GM21528 (cell line): ENCODE data around the gene TMEM250.

Experiments
- ATAC-seq: cut with Tn5 transposase; IDR thresholded peaks from one replicate; pipeline ENCODE4 v1.9.1; 2021; ENCODE audit warnings: mild to moderate bottlenecking, moderate library complexity; ENCODE audit not compliant: unreplicated experiment, low FRiP score

The TMEM250 gene

DNA sequence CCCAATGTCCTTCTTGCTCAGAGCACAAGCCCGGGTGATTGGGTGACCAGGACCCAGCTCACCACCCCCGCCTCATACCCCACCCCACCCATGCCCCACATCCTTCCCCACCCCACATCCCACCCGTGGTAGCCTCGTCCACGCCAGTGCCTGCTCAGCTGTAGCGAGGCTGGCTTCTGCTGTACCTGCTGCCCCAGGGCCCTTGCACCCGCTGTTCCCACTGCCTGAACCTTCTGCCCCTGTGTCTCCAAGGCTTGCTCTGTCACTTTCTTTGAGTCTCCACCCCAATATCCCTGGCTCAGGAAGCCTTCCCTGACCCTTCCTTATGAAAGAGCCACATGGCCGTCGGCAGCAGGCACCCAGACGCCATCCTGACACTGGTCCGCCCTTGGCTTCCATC is 20.5 kb downstream of the TMEM250 start:
- no peak for ATAC-seq

DNA sequence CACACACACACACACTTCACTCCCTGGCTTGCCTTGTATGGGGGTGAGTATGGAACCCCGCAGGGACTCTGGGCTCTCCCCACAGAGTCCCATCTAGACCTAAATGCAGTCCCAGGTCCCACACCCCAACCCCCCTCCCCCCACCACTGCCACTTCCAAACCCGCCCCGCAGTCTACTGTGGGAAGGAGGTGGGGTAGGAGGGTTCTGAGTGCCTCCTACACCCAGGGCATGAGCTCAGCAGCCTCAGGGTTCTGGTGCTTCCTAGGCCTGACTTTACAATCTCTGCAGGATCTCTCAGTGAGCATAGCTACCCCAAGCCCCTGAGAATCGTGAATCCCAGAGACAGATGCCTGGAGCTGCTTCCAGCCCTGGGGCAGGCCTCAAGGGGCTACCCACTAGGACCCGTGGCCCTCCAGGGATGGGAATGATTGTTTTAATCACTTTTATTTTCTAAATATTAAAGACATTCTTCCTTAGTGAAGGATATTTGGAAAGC is 22.1 kb downstream of the TMEM250 start:
- ATAC-seq, result no peak

DNA sequence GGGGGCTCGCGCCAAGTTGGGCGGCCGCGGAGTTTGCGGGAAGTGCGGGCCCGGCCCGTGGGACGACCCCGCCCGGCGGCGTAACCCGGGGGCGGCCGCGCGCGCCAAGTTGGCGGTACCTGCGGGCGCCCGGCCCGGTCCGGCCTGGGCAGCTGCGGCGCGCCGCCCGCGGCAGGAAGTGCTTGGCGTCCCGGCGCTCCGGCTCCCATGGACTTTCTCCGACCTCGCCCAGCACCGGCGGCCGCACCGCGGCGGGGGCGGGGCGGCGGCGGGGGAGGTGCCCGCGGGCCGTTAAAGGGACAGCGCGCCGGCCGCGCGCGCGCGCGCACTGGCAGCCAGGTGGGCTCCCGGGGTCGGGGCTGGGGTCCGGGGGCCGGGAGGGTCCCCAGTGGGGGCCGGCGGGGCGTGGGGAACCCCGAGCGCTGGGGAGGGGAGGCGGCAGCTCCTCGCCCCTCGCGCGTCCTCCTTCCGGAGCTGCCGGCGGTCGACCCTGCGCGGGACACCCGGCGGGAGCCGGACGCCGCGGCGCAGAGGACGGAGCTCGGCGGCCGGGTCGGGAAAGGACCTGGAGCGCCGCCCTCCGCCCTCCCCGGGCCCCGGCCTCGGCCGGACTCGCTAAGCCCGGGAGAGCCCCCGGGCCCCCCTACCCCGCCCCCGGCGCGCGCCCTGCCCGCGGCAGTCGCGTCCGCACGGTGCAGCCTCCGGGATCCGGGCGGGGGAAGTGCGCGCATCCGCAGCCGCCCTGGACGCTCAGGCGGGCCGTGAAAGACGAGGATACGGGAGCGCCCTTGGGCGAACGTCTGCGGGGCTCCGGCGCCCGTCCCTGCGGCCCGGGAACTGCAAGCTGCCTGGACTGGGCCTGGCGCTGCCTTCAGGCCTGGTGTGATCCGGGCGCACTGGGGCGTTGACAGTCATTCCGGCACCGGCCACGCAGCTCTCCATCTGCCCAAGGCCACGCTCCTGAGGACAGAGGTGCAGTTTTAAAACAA is 23.3 kb downstream of the TMEM250 start, which contains the start of gene NACC2:
NACC2 (minus strand) TSS at position 220 of the 989 bp plus-strand sequence. CDS start 44,768 bp downstream, outside the sequence.
- ATAC-seq, result no peak

DNA sequence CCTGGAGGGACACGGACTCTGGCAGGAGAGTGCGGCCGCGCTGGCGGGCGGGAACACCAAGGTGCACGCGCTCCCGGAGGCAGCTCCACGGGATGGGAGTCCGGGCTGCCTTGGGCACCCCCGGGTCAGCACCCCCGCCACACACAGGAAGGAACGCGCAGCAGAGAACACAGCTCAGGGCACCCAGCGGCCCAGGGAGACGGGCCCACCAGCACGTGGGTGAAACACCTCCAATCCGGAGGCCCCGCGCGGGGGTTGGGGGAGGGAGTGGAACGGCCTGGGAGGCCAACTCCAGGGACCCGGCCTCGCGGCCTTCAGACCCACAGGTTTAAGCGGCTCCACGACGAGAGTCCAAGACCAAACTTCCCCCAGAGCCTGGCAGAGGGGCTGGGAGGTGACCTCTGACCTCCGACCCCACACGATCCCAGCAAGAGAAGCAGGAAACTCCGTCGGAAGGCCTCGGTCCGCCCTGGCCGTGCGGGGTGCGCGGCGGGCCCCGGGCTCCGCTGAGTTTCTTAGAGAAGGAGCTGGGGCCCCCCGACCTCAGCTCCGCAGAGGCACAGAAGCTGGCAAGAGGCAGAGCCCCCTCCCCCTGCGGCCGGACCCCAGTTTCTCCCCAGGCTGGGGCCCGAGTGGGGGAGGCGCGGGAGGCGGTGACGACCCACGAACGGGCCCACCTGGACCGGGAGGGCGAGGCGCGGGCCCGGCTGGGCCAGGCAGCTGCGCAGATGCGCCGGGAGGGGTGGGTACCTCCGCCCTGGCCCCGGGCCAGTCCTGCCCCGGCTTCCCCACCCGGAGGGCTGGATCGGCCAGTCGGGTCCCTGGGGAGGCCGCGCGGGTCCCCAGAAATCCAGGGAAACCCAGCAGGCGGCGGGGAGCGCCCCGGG is 24.4 kb downstream of the TMEM250 start:
- ATAC-seq, result no peak

DNA sequence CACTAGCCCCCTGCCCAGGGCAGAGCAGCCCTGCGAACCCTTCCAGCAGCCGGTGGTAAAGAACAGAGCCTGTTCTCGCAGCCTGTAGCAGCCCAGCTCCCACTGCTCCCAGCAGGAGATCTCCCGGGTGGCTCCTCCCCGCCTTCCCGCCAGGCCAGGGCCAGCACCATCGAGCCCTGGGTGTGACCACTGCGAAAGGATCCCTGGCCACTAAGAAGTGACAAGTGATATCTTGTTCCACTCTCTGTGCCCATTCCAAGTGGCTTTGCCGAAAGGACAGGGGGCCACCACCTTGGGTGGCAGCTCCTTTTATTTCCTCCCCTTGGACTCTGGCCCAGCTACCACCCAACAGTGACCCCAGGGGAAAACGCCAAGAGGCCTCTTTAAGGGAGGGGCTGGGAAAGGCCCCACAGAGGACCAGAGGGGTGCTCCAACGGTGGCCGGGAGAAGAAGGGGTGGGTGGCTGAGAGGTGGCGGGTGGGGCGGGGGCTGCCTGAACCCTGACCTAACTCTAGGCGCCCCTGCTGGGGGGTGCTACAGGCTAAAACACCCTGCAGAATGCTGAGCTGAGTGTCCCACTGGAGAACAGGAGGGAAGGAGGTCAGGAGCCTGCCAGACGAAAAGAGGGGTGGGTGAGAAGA is 25.2 kb downstream of the TMEM250 start:
- no peak for ATAC-seq

DNA sequence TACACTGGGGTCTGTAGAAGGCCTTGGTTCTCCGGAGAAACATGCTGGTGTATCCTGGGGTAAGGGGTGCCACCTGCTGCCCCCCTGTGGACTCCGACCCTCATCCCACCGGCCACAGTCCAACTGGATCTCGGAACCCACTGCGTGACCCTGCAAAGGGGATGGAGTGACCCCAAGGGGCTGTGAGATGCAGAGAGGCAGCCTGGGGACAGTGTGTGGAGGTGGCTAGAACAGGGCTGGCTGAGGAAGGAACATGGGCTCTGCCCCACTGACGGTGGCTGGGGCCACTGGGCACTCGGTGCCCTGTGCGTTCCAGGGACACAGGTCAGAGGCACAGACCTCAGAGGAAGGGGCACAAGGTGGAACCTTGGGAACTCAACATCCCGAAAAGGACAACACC is 25.9 kb downstream of the TMEM250 start:
- no peak for ATAC-seq

DNA sequence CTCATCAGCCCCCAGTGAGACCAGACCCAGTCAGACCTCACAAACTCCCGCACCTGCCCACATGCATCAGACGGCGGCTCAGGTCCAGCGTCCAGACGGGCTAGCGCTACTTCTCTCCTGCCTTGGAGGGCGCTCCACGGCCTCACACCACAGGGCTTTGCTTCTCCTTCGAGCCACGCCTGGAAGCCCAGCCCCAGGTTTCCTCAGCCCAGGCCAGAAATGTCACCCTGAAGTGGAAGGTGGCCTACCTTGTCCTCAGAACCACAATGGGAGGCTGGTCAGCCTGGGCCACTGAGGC is 26.4 kb downstream of the TMEM250 start:
- no peak for ATAC-seq

DNA sequence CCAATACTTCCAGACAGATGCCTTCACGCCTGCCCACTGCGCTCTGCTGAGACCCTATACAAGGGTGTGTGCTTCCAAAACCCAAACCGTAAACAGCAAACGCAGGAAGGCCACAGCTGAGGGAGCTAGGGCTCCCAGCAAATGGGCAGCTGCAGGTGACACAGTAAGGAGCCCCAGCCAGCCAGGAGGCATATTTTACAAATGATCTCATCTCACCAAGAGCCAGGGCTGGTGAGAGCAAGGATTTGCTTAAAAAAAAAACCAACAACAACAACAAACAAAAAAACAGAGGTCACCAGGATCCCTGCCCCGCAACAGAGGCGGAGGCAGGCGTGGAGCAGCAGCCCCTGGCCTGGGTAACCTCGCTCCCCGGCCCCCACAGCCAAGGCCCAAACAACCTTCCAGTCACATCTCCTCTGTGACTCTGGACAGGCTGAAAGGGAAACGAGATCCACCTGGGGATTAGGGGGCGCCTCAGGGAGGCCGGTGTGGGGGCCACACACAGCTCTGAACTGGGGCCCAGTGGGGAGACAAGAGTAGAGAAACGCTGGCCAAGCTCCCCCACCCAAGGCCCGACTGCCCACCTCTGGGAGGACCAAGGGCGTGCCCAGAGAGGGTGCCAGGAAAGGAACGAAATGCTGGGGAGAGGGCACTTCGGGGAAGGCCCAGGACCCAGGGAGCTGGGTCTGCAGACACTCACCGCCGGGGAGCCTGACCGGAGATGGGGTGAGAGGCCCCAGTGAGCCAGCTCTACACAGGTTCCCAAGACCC is 26.9 kb downstream of the TMEM250 start:
- ATAC-seq, result no peak

DNA sequence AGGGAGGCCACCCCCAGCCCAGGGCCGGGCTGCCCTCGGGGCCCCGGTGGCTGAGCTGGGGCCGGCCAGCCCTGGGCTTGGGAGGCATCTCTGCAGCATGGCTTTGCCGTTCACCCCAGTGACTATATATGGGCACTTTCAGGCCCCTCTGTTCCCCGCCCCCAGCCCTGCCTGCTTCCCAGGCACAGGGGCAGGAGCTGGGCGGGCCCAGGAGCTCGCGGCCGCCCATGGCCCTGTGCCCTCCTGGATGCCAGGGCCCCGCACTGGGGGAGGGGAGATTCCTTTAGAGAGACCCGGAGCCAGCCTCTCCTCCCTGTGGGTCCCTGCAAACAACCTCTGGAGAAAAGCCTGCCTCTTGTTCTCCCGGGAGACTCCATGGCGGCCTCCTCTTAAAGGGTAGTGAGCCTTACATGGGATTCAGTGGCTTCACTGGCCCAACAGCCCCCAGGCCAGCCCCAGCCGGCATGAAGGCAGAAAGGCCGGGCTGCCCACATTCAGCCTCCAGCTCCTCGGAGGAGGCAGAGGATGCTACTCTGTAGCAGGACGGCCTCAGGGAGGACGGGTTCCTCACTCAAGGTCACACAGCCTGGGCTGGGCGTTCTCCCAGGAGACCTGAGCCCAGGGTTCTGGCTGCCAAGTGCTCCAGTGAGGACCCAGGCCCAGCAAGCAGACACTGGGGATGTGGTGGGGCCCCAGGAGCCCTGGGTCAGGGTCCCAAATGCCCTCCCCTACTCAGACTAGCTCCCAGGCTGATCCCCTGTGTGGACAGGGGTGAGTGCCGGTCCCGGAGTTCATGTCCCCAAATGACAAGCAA is 27.7 kb downstream of the TMEM250 start:
- no peak for ATAC-seq

DNA sequence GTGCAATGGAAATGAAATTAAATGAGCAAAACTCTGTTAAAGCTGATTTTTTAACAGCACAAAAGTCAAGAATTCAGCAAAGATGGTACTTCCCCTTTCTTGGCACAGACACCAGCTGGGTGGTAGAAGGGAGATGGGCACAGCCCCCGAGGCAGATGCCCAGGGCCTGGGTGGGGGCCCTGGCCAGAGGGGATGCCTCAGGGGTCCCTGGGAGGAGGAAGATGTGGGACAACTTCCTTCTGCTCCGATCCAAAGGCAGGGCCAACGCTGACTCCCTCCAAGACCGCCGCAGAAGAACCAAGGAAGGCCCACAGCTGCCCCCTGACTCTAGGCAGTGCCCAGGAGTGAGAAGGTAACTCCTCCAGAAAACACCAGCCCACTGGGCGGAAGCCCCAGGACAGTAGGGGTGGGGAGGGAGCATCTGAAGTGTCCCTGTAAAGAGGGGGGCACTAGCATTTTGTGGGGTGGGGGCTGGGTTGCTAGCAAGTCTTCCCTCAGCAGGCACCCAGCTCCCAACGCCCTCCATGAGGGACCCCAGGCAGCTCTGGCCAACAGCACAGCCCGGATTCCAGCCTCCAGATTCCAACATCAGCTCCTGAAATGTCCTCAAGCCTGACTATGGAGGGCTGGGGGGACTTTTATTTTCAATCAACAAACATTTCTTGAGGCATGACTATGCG is 28.5 kb downstream of the TMEM250 start:
- no peak for ATAC-seq

DNA sequence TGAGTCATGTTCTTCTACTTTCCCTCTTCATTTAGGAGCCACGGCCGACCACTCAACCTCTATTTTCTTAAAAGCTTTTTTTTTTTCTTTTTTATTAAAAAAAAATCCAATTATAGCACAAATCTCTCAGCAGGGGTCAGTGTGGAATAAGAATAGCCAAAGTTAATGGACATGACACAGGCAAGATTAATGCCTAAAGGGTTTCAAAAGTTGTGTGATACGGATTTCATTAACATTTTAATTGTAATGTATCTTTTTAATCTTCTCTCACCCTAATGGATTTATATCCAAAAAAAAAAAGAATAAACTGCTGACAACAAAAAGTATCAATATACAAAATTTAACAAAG is 29.0 kb downstream of the TMEM250 start:
- ATAC-seq, result no peak

DNA sequence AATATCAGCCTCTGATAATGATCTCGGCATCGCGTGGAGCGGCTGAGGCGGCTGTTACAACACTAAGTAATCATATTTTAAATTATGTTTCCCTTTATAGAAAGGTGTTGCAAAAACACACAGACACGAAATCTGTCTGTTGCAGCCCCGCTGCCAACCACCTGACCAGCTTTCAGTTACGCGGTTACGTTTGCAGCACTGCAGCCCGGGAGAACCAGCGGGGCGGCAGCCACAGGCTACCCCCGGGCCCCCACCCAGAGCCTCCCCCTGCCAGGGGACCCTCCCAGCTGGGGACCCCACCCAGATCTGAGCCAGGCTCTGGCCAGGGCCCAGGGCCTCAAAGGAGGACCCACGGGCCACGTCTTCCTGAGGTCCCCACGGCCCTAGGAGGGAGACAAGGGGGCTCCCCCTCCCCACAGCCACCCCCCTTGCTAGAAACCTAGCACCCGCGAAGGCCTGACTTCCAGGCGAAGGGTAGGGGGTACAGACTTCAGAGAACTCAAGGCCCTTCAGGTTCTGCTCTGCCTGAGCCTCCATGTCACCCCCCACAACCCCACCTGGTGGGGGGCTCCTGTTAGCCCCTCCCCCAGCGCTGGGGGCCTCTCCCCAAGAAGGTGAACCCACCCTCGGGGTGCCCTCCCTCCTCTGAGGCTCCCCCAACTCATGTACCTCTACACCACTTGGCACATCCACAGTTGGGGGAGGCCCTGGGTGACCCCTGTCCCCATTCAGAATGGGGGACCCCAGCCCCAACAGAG is 29.6 kb downstream of the TMEM250 start:
- no peak for ATAC-seq

DNA sequence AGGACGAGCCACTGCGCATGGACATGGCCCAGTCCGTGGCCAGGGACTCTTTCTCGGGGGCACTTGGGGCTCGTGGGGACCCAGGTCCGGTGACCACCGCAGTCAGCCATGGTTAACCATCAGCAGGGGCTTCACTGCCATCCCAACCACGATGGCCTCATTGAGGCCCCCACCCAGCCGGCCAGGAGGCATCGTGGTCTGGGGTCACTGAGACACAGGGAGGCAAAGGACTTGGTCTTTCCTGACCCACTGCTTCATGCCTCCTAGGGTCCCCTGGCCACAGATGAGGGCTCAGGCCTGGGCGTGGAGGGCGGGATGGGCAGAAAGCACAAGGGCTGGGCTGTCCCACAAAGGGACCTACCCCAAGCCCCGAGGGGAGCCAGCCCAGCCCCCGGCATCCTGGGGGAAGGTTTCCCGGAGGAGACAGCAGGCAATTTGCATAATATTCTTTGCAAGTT is 30.2 kb downstream of the TMEM250 start:
- ATAC-seq, result no peak

DNA sequence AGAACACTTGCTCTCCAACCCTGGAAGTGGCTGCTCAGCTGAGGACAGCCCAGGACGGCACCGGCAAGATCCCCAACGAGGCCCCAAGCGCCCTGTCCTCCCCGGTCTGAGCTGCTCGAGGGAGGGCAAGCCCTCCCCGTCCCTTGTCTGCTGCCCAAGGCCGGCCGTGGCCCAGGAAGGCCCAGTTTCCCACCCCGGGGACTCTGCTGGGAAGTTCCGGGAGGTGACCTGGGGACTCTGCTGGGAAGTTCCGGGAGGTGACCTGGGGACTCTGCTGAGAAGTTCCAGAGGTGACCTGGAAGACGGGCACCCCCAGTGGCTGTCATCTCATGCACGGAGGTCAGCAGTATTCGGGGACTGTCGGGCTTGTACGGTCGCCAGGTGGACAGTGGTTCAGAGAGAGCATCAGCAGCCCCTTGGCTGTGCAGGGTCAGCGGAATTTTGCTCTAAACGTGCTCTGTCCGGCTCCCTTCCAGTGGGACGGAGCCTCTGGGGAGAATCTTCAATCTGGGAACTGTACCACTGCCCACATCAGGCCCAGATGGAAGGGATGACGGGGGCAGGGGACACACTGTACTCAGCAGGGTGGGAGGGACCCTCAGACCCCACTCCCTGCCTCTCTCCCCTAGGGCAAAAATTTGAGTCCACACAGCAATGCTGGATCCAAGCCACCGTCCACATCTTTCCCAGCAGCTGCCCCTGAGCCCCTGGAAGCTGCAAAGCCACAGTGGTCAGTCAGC is 30.8 kb downstream of the TMEM250 start:
- ATAC-seq, result no peak

DNA sequence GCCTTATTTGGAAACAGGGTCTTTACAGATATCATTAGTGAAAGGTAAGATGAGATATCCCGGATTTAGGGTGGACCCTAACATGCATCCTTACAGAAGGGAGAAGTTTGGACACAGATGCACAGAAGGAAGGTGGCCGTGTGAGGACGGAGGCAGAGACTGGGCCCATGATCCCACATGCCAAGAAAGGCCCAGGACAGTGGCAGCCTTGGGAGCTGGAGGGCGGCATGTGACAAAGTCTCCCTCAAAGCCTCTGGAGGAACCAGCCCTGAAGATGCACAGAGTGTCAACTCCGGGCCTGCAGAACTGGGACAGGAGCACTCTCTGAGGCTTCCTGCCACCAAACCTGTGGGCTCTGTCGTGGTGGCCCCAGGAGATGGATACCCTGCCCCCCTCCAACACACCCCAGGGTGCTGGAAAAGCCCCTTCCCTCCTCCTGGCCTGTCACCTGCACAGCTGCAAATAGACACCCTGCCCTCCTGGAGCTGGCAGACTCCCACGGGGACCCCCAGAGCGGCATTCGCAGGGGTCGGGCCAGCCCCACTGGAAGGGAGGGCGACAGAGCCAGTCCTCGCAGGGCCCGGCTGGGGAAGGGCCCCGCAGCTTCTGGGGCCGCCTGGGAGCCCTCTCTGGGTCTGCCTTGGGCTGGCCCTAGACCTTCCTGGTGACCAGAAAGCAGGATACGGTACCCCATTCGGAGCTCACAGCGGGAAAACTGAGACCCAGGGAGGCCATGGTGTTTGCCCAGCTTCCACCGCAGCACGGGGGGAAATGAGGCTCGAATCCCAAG is 31.5 kb downstream of the TMEM250 start:
- ATAC-seq, result no peak

DNA sequence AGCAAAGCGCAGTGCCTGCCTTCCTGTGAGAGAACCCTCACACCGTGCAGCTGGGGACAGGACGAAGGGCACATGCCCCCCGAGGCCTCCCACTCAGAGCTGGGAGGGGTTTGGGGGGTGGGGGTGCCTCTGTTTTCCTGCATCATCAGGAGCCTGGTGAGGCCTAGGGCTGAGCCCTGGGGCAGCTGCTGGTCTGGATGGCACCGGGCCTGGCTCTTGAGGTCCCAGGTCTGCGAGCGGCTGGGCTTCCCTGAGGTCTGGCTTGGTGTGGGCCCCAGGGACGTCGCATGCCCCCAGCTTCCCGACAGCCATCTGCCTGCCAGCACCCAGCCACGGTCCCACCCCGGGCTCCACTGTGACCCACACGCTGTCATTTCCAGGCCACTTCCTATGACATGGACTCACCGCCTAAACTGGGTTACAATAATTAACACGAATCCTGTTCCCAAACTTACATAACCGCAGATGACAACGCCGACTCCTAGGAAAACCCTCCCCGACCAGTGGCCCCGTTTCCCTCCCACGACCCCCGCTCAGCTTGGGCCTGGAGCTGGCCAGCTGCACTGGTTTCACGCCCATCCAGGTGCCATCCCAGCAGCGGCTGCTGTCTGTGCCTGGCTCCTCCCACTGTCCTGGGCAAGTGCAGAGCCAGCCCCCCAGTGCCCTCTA is 32.3 kb downstream of the TMEM250 start:
- ATAC-seq, result no peak
